GM23248 (cell line): ENCODE measurements around the gene CCDC150. TPM values are rescaled to one million over a fixed set of nuclear protein-coding genes. Genes with fewer than 3 reads are reported as not detected.
"Not testable (repeated sequence)": the region's sequence is repeated elsewhere in the genome, so short reads cannot be mapped to it uniquely, and the experiment has no call there.

ENCODE experiments used
- DNase-seq: peaks from one replicate; pipeline ENCODE4 v3.0.0-alpha.2; 2015
- H2AFZ ChIP-seq: fragments of 200-600 bp; sonication (generic); 2 replicates; pipeline ENCODE4 v1.6.1; 2016; ENCODE audit warnings: antibody characterized with exemption
- H3F3A ChIP-seq: fragments of 200-600 bp; sonication (generic); 2 replicates; pipeline ENCODE4 v1.6.1; 2016; ENCODE audit warnings: mild to moderate bottlenecking, antibody characterized with exemption, mixed run types; ENCODE audit not compliant: insufficient read depth
- H3K27ac ChIP-seq: fragments of 200-600 bp; sonication (generic); 2 replicates; pipeline ENCODE4 v1.5.1; 2016; ENCODE audit warnings: mild to moderate bottlenecking
- H3K27me3 ChIP-seq: fragments of 200-600 bp; sonication (generic); replicated peaks from 2 replicates; pipeline ENCODE4 v1.6.1; 2016; ENCODE audit warnings: mild to moderate bottlenecking; ENCODE audit not compliant: insufficient read depth
- H3K36me3 ChIP-seq: fragments of 200-600 bp; sonication (generic); 2 replicates; pipeline ENCODE4 v1.6.1; 2016; ENCODE audit warnings: low read depth, mild to moderate bottlenecking
- H3K4me1 ChIP-seq: fragments of 200-600 bp; sonication (generic); 2 replicates; pipeline ENCODE4 v1.6.1; 2016; ENCODE audit warnings: mild to moderate bottlenecking; ENCODE audit not compliant: insufficient read depth
- H3K4me2 ChIP-seq: fragments of 200-600 bp; sonication (generic); one replicate; pipeline ENCODE4 v1.6.1; 2016; ENCODE audit warnings: mild to moderate bottlenecking; ENCODE audit not compliant: unreplicated experiment
- H3K4me3 ChIP-seq: fragments of 200-600 bp; sonication (generic); 2 replicates; pipeline ENCODE4 v1.5.1; 2016; ENCODE audit warnings: mild to moderate bottlenecking
- H3K79me2 ChIP-seq: fragments of 200-600 bp; sonication (generic); 2 replicates; pipeline ENCODE4 v1.6.1; 2016; ENCODE audit warnings: mild to moderate bottlenecking; ENCODE audit not compliant: insufficient read depth
- H3K9ac ChIP-seq: fragments of 200-600 bp; sonication (generic); 2 replicates; pipeline ENCODE4 v1.6.1; 2016; ENCODE audit warnings: mild to moderate bottlenecking
- H3K9me2 ChIP-seq: fragments of 200-600 bp; sonication (generic); 2 replicates; pipeline ENCODE4 v1.6.1; 2016; ENCODE audit warnings: mixed run types, mild to moderate bottlenecking, moderate library complexity; ENCODE audit not compliant: insufficient read depth
- H3K9me3 ChIP-seq: fragments of 200-600 bp; sonication (generic); one replicate; pipeline ENCODE4 v1.6.1; 2017; ENCODE audit warnings: low read depth
- H4K20me1 ChIP-seq: fragments of 200-600 bp; sonication (generic); 2 replicates; pipeline ENCODE4 v1.6.0; 2016; ENCODE audit not compliant: insufficient read depth
- EZH2 ChIP-seq: fragments of 200-600 bp; sonication (generic); IDR thresholded peaks from 2 replicates; pipeline ENCODE4 v1.6.1; 2018; ENCODE audit warnings: antibody characterized with exemption, mild to moderate bottlenecking; ENCODE audit not compliant: insufficient read depth, poor library complexity, severe bottlenecking
- EZH2phosphoT487 ChIP-seq: fragments of 200-600 bp; sonication (generic); IDR thresholded peaks from 2 replicates; pipeline ENCODE4 v1.6.1; 2018; ENCODE audit warnings: antibody characterized with exemption, moderate library complexity, mild to moderate bottlenecking, low read depth; ENCODE audit not compliant: insufficient read depth
- WGBS, 2 experiments: methylation state at CpG; one replicate each; pipeline ENCODE4 v1.1.6; 2015 to 2017; ENCODE audit warnings: low lambda C conversion rate in 2 of 2, low coverage in 1 of 2; ENCODE audit errors: missing lambda C conversion rate in 2 of 2; 5-methylcytosine and 5-hydroxymethylcytosine counted together
- in situ Hi-C: fragments of 300-500 bp; cut with MboI; formaldehyde crosslinking; loops from 2 replicates; pipeline ENCODE4 v1.15.0; 2020
- polyA plus RNA-seq: library from polyadenylated mRNA; unstranded; fragments of >200 nt; fragmentation: Nextera tagmentation; extraction: Ambion mirVana; gene quantifications from 2 replicates; pipeline ENCODE4 v1.2.1, GENCODE V29; 2016
- total RNA-seq: library from RNA; depleted of rRNA; stranded (reverse); fragments of >200 nt; shearing (Covaris generic); gene quantifications from 2 replicates; pipeline ENCODE4 v1.2.3, GENCODE V29; 2014

Gene CCDC150
- total and polyA plus RNA-seq, 2 experiments from 2014 or later: 0.65 to 2.1 TPM

- Histone ChIP-seq H2AFZ (no peak overlapping the region), H3K79me2 (no peaks in the 10 kb centered on the region), H3K36me3 (no peaks in the 10 kb centered on the region), H4K20me1 (no peaks in the 10 kb centered on the region), H3K4me3 (no peak overlapping the region), H3K9me2 (no peaks in the 10 kb centered on the region), H3K9me3 (no peaks in the 10 kb centered on the region), H3K27ac (no peak overlapping the region), H3K4me2 (no peak overlapping the region), H3K4me1 (peaks cover 12% of the 10 kb centered on the region), H3K27me3 (no peaks in the 10 kb centered on the region), H3F3A (0 out of 2 replicates have a peak, but pooled peaks cover 3% of the 10 kb centered on the region), H3K9ac (no peak overlapping the region)
- no peak for DNase-seq
- in situ Hi-C loops: no loop called here
- no peak for TF ChIP-seq EZH2
- TF ChIP-seq EZH2phosphoT487: no peak
Observed at GRCh38 chr2:196723571-196723970, 84.1 kb downstream of the CCDC150 start.

DNA sequence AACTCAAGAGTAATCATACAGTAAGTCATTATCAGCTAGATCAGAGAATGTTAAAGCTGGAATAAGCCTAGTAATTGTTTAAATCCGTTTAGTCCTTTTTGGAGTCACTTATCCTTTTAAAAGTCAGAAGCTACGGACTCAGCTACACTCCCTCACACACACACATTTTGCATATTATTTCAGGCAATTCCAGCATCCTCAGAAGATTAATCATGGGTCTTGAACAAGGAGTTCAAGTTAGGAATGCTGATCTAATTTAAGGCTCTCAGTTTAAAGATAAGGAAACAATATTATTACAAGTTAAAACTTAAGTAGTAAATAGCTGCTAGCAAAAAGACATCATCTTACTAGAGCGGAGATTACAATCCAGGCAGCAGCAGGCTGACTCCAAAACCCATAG lies 85.7 kb downstream of the CCDC150 start:
- no peak overlapping the region for H3K4me2 ChIP-seq
- no peak for DNase-seq
- no peaks in the 10 kb centered on the region for H3K4me1 ChIP-seq
- no peaks in the 10 kb centered on the region for H3K9me3 ChIP-seq
- no peak overlapping the region for H3K9ac ChIP-seq
- in situ Hi-C loops: no loop called here
- no peaks in the 10 kb centered on the region for H3F3A ChIP-seq
- no peaks in the 10 kb centered on the region for H3K79me2 ChIP-seq
- H3K27ac ChIP-seq: no peak overlapping the region
- H3K36me3 ChIP-seq: no peaks in the 10 kb centered on the region
- TF ChIP-seq EZH2 (no peak), EZH2phosphoT487 (no peak)
- no peak overlapping the region for H3K4me3 ChIP-seq
- no peaks in the 10 kb centered on the region for H4K20me1 ChIP-seq
- H3K27me3 ChIP-seq: no peaks in the 10 kb centered on the region
- H2AFZ ChIP-seq: no peak overlapping the region
- 90 to 95% methylated on average over 3 of the region's 3 CpGs for WGBS, 2 experiments
- no peaks in the 10 kb centered on the region for H3K9me2 ChIP-seq

DNA sequence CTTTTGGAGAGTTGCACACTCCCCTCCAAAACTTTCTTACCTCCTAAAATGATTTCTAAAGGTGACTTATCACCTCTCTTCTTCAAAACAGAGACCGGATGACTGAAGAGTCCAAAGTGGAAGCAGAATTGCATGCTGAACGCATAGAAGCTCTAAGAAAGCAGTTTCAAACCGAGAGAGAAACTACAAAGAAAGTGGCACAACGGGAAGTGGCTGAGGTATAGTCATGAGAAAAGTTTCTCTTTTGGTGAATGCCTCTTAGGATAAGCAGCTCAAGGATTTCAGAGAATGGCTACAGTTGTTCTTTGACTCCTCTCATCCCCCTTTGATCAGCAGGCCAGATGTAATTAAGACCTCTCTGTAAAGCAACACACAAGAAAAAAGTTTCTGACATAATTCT lies 86.4 kb downstream of the CCDC150 start:
- Histone ChIP-seq H3K79me2 (no peaks in the 10 kb centered on the region), H3K4me2 (no peak overlapping the region), H3K4me3 (no peak overlapping the region), H3F3A (no peaks in the 10 kb centered on the region), H3K9me2 (no peaks in the 10 kb centered on the region), H3K27ac (no peak overlapping the region), H3K36me3 (no peaks in the 10 kb centered on the region), H3K4me1 (no peaks in the 10 kb centered on the region), H4K20me1 (no peaks in the 10 kb centered on the region), H3K9ac (no peak overlapping the region), H3K27me3 (no peaks in the 10 kb centered on the region), H3K9me3 (no peaks in the 10 kb centered on the region), H2AFZ (no peak overlapping the region)
- in situ Hi-C loops: no loop called here
- TF ChIP-seq EZH2phosphoT487 (no peak), EZH2 (no peak)
- WGBS, 2 experiments: 93 to 95% methylated on average over 4 of the region's 4 CpGs
- no peak for DNase-seq

- no peaks in the 10 kb centered on the region for H3K79me2 ChIP-seq
- in situ Hi-C loops: no loop called here
Observed at GRCh38 chr2:196729418-196729817, 89.9 kb downstream of the CCDC150 start.

GRCh38 chr2:196736646-196737045 lies 97.1 kb downstream of the CCDC150 start:
- H3K4me2 ChIP-seq, H3K4me3 ChIP-seq, H4K20me1 ChIP-seq, H3K9me2 ChIP-seq, H3K4me1 ChIP-seq, H3K27me3 ChIP-seq, H2AFZ ChIP-seq, H3K9ac ChIP-seq, in situ Hi-C loops, H3K27ac ChIP-seq, H3K79me2 ChIP-seq, DNase-seq, H3K36me3 ChIP-seq, H3F3A ChIP-seq, H3K9me3 ChIP-seq: not testable (repeated sequence)

More at GRCh38 chr2:196729418-196729817, 89.9 kb downstream of the CCDC150 start:
- Histone ChIP-seq H4K20me1 (no peaks in the 10 kb centered on the region), H2AFZ (no peak overlapping the region), H3K9me3 (no peaks in the 10 kb centered on the region), H3K27me3 (no peaks in the 10 kb centered on the region), H3F3A (no peaks in the 10 kb centered on the region), H3K27ac (no peak overlapping the region), H3K9ac (no peak overlapping the region), H3K4me3 (no peak overlapping the region), H3K9me2 (no peaks in the 10 kb centered on the region), H3K36me3 (no peaks in the 10 kb centered on the region), H3K4me1 (no peaks in the 10 kb centered on the region), H3K4me2 (no peak overlapping the region)
- no peak for DNase-seq
- WGBS, 2 experiments: 98 to 100% methylated on average over 2 of the region's 2 CpGs
- TF ChIP-seq EZH2: no peak
- no peak for TF ChIP-seq EZH2phosphoT487
